HG03135 (cell line): Measurements from ENCODE around the gene ZFHX2.
A peak's percentile ranks its signal among the peaks of the same experiment; 100 is the strongest.
"Not testable (repeated sequence)": the region's sequence is repeated elsewhere in the genome, so short reads cannot be mapped to it uniquely, and the experiment has no call there.

Source experiments
- ATAC-seq: cut with Tn5 transposase; IDR thresholded peaks from one replicate; pipeline ENCODE4 v1.9.1; 2021; ENCODE audit warnings: mild to moderate bottlenecking, moderate library complexity; ENCODE audit not compliant: unreplicated experiment

ZFHX2 gene

GRCh38 chr14:23544511-23545447 is 6.8 kb downstream of the ZFHX2 start:
- ATAC-seq = no peak

DNA sequence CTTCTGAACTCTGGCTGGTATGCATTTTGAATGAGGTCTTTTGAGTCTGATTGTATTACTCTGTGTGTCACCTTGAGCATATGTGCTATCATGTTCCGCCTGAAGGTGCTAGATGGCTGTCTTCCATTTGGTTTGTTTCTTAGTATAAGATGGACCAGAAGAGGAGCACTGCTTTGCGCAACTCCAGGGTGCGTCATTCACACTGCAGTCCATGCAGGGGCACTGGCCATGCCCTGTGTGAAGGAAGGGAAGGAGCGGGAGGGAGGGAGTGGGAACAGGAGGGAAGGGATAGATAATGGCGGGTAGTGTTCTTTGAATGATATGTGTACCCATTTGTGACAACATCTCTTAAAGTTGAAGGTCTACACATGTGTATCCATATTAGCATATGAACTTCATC is 8.2 kb downstream of the ZFHX2 start:
- no peak for ATAC-seq

GRCh38 chr14:23542261-23542660 is 9.3 kb downstream of the ZFHX2 start:
- ATAC-seq = no peak

DNA sequence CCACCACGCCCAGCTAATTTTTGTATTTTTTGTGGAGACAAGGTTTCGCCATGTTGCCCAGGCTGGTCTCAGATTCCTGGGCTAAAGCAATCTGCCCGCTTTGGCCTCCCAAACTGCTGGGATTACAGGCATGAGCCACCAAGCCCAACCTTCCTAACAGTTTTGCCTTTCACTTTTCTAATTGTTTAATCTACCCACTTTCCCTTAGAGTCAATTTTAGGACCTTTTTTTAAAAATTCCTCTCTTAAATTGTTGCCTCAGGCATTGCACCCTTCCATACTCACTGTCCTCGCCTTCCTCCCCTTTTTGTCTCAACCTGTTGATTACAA is 11.5 kb downstream of the ZFHX2 start:
- ATAC-seq = no peak

- peak; percentile 55 for ATAC-seq
Observed at GRCh38 chr14:23539248-23540140, 12.1 kb downstream of the ZFHX2 start.

GRCh38 chr14:23538785-23539184 is 12.8 kb downstream of the ZFHX2 start:
- ATAC-seq = no peak

DNA sequence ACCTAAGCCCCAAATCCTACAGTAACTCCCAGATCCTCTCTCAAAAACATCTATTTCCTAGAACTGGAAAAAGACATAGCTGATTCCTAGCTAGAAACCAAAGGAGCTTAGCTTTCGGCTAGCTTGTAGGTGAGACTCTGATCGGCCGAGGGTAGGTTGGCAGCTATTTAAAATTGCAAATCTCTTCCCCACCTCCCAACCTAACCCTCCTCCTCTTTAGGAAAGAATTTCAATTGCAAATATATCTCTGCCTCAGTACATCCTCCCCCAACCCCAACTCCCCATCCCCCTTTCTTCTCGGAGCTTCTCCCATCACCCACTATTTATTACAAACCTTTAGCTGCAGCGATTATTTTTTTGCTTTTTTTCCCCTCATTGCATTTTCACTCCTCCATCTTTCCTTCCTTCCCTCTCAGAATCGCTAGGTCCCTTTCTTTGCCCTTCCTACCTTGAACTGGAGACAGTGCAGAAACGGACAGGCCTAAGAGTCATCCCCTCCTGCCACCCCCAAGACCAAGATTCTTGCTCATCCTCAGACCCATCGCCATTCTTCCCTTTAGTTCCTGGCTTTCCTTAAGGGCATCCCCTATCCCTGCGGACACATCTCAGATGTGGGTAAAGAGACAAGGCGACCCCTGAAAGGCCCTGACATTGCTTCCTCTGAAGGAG is 13.4 kb downstream of the ZFHX2 start:
- ATAC-seq = no peak

DNA sequence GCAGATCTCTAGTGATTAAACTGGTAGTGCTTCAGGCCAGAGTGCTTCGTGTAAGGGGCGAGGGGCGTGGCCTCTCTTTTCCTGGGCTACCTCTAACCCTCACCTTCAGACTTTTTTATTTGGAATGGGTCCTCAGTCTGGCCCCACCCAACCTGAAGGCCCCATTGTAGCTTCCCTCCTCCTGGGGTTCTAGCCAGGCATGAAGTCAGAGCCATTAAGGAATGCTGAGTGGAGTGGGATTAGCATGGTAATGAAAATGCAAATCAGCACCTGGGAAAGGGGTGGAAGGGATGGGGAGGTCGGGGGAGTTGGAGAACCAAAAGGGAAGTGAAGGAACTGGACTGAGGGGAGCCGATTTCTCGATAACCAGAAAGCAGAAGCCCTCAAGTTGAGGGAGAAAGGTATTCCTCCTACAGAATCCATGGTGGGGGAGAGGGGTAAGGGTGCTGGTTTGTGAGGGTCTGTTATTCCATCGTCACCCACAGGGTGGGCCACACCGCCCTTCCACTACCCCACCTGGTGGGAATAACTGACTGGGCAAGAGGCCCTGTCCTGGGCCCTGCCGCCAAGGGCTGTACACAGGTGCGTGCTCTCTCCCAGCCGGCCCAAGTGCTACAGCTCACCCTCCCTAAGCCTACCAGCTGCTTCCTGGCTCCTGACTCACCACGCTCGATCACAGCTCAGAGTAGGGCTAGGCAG is 14.1 kb downstream of the ZFHX2 start:
- ATAC-seq = no peak

DNA sequence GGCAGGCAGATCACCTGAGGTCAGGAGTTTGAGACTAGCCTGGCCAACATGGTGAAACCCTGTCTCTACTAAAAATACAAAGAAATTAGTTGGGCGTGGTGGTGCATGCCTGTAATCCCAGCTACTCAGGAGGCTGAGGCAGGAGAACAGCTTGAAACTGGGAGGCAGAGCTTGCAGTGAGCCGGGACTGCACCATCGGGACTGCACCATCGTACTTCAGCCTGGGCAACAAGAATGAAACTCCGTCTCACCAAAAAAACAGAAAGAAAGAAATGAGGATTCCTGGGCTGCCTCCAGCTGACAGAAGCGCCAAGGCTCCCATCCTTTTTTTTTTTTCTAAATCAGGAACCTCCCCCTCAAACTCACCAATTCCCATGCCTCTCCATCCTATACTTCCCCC is 14.7 kb downstream of the ZFHX2 start:
- ATAC-seq = not testable (repeated sequence)

- ATAC-seq = no peak
Observed at GRCh38 chr14:23536494-23536893, 15.1 kb downstream of the ZFHX2 start.

- ATAC-seq = no peak
Observed at GRCh38 chr14:23535943-23536342, 15.6 kb downstream of the ZFHX2 start.

GRCh38 chr14:23533652-23534435 is 17.7 kb downstream of the ZFHX2 start:
- ATAC-seq = no peak

DNA sequence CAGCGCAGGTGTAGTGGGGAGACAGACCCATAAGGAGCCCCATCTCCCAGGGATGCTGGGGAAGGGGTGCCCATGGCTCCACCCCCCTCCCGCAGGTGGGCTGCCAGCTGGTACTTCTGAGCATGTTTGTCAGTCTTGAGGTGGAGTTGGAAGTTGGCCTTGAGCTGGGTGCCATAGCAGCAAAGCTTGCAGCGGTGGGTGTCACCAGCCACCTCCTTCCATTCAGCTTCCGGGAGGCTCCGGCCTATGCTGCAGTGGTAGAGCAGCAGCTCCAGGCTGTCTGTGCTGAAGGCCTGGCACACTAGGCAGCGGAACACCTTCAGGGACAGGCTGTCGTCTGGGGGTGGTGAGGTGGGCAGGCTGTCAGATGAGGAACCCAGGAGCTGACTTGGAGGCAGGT is 18.9 kb downstream of the ZFHX2 start:
- no peak for ATAC-seq

DNA sequence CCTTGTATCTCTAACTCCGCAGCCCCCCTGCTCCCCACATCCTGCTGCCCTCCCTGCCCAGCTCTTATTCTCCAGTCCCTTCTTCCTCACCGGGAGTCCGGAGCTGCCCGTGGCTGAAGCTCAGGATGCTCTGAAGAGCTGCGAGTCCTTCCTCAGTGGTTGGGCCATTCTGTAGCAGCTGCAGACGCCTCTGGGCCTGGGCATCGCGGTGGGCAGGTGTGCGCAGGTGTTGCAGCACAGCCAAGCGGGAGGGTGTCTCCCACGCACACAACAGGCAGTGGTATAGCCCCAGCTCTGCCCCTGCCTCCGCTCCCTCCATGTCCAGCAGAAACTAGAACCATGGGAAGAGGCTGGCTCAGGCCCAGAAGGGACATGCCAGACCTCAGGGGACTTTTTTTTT is 20.2 kb downstream of the ZFHX2 start:
- ATAC-seq = no peak

DNA sequence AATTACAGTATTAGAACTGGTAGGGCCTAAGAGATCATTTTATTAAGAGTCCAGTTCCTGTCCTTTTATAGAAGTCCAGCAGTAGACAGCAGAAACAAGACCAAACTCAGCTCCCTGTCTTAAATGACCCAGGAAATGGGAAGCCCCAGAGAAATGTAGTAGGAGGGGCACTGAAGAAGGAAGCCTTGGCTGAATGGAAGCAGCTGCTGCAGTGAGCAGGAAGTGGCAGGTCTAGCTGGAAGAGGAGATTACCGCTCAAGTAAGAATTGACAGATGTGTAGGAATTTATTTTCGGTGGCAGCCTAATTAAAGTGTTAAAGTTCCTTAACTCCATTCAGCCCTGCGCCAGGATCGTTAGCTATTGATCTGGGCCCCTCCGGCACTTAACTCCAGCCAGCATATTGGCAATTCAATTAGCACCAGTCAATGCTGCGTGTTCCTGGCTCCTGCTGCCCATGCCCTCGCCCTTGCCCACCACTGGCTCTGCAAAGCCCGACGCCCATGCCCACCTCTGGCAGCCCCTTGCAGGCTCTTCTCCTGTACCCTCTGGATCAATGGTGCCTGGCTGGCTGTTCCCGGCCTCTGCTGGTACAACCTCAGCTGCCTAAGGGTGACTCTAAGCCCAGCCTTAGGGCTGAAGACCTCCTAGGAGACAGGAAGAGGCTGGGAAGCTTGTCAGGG is 21.1 kb downstream of the ZFHX2 start:
- no peak for ATAC-seq

- no peak for ATAC-seq
Observed at GRCh38 chr14:23529016-23529415, 22.5 kb downstream of the ZFHX2 start.

- no peak for ATAC-seq
Observed at GRCh38 chr14:23528555-23528954, 23.0 kb downstream of the ZFHX2 start.

- no peak for ATAC-seq
Observed at GRCh38 chr14:23525611-23526010, 26.0 kb downstream of the ZFHX2 start.

DNA sequence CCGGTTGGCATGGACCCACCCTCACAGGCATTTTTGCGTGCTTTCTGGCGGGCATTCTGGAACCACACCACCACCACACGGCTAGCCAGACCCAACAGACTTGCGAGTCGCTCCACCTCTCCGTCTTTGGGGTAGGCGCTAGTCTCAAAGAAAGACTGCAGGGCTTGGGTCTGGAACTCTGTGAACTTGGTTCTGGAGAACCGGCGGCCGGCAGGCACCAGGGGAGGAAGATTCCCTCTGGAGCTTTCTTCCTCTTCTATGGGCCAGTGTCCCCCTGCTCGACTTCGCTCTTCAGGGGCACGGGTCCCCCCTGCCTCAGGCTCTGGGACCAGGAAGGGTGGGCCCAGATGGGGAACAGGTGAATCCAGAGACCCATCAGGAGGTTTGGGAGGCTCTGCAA is 26.6 kb downstream of the ZFHX2 start:
- ATAC-seq = no peak
